ENCODE data around the gene SERPINE2. TPM values are rescaled to one million over a fixed set of nuclear protein-coding genes. Genes with fewer than 3 reads are reported as not detected.

Gene SERPINE2
- total and polyA plus RNA-seq, 7 donors, result 2.1 to 20.8 (median 2.7) TPM

- Histone ChIP-seq H3K27me3 (ENCODE audit: insufficient read depth in 3 of 3, low read length in 2 of 3) (no peaks in the 10 kb centered on the region), H3K36me3 (ENCODE audit: insufficient read depth in 1 of 2, low read depth in 1 of 2) (peaks cover 0 to 27% of the 10 kb centered on the region in 2 donors), H3K4me1 (peaks cover 52% of the 10 kb centered on the region), H3K27ac (no peak overlapping the region), H3K4me3 (peak overlapping the region; percentile 85), H3K9me3 (no peaks in the 10 kb centered on the region)
- intact Hi-C loops (cut with DNase I), result loop anchor here in 1 of 2 donors (5.0 kb wide), 1 partner anchor 628 kb away; the partner anchor contains the start of gene CUL3
- TF ChIP-seq, protein P1, sequence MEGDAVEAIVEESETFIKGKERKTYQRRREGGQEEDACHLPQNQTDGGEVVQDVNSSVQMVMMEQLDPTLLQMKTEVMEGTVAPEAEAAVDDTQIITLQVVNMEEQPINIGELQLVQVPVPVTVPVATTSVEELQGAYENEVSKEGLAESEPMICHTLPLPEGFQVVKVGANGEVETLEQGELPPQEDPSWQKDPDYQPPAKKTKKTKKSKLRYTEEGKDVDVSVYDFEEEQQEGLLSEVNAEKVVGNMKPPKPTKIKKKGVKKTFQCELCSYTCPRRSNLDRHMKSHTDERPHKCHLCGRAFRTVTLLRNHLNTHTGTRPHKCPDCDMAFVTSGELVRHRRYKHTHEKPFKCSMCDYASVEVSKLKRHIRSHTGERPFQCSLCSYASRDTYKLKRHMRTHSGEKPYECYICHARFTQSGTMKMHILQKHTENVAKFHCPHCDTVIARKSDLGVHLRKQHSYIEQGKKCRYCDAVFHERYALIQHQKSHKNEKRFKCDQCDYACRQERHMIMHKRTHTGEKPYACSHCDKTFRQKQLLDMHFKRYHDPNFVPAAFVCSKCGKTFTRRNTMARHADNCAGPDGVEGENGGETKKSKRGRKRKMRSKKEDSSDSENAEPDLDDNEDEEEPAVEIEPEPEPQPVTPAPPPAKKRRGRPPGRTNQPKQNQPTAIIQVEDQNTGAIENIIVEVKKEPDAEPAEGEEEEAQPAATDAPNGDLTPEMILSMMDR (IDR thresholded peaks at IDR 0.05), result no peak
- WGBS, 3 donors, result 23 to 35% (median 23%) methylated on average over 5 of the region's 5 CpGs
- ATAC-seq, result no peak
- no peak for DNase-seq
Observed at GRCh38 chr2:223959688-223960087, 79.4 kb downstream of the SERPINE2 start.

DNA sequence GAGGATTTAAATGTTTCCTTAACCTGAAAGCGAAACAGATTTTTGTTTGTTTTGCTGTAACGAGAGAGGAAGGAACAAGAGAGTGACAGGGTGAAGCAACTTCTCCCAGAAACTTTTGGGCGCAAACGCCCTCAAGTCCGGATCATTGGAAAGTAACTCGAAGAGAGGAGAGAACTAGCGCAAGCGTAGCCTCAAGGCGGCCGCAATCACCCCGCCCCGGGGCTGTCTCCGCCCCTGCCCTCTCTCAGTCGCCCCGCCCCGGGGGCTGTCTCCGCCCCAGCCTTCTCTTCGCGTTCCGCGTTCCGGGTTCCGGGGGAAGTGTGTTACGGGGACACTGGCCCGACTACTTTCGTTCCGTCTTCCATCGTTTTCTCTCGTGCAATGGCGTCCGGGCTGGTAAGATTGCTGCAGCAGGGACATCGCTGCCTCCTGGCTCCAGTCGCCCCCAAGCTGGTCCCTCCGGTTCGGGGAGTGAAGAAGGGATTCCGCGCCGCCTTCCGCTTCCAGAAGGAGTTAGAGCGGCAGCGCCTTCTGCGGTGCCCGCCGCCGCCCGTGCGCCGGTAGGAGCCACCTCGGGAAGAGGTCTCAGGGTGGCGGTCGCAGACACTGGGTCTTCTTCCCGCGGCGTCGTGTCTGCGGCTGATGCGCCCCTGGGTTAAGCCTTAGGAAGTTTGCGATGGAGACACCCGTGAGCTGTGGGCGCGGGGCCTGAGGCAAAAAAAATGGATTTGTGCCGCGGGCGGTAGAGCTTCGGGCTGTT is 81.8 kb downstream of the SERPINE2 start, which contains the start of gene MRPL44:
MRPL44 (plus strand) TSS at position 372 of the 760 bp plus-strand sequence; CDS start at position 382, 10 bp downstream.
- intact Hi-C loops (cut with DNase I), result loop anchor here in 1 of 2 donors (5.0 kb wide), 1 partner anchor 630 kb away; the partner anchor contains the start of gene CUL3
- 1% methylated on average over 65 of the region's 65 CpGs for WGBS, 3 donors
- H3K36me3 ChIP-seq (ENCODE audit: insufficient read depth in 1 of 2, low read depth in 1 of 2), result peaks cover 0 to 13% of the 10 kb centered on the region in 2 donors
- ATAC-seq, result peak; percentile 99 to 100 (median 99)
- peak within 1 kb of the TSS; percentile 85 for H3K4me3 ChIP-seq
- TF ChIP-seq, protein P1 (IDR thresholded peaks at IDR 0.05), result no peak
- H3K9me3 ChIP-seq, result no peaks in the 10 kb centered on the region
- H3K27ac ChIP-seq, result peak within 1 kb of the TSS; percentile 85
- H3K27me3 ChIP-seq (ENCODE audit: insufficient read depth in 3 of 3, low read length in 2 of 3), result no peaks in the 10 kb centered on the region
- H3K4me1 ChIP-seq, result peaks cover 45% of the 10 kb centered on the region
- peak; percentile 96 to 98 for DNase-seq

DNA sequence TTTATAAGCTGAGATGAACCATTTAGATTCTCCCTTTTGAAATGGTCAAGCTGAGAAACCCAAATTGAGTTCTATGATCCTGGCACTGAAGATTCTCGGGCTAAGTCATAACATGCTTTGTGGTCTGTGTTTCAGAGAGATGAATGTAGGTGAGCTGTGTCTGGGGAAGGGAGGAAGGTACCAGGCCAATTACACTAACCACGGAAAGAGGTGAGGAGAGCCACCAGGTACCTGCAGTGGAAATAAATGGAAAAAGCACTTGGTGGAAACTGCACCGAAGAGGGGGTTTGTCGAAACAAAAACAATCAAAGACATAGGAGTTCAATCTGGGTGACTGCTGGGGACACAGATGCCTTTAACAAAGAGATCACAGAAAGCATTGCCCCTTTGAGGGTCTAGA is 82.8 kb downstream of the SERPINE2 start:
- H3K27ac ChIP-seq, result peak overlapping the region; percentile 85
- H3K27me3 ChIP-seq (ENCODE audit: insufficient read depth in 3 of 3, low read length in 2 of 3), result no peaks in the 10 kb centered on the region
- no peak for ATAC-seq
- intact Hi-C loops (cut with DNase I), result loop anchor here in 1 of 2 donors (5.0 kb wide), 1 partner anchor 631 kb away; the partner anchor contains the start of gene CUL3
- TF ChIP-seq, protein P1 (IDR thresholded peaks at IDR 0.05), result no peak
- DNase-seq, result no peak
- H3K4me3 ChIP-seq, result peak overlapping the region; percentile 85
- H3K9me3 ChIP-seq, result no peaks in the 10 kb centered on the region
- peaks cover 0 to 10% of the 10 kb centered on the region in 2 donors for H3K36me3 ChIP-seq (ENCODE audit: insufficient read depth in 1 of 2, low read depth in 1 of 2)
- H3K4me1 ChIP-seq, result peaks cover 35% of the 10 kb centered on the region
- WGBS, 3 donors, result 87 to 94% (median 91%) methylated on average over 4 of the region's 4 CpGs

- no peaks in the 10 kb centered on the region for H3K27me3 ChIP-seq (ENCODE audit: insufficient read depth in 3 of 3, low read length in 2 of 3)
- ATAC-seq (no peak), DNase-seq (no peak)
- TF ChIP-seq, protein P1 (IDR thresholded peaks at IDR 0.05), result no peak
- H3K4me3 ChIP-seq, result no peak overlapping the region
- H3K36me3 ChIP-seq (ENCODE audit: insufficient read depth in 1 of 2, low read depth in 1 of 2), result no peaks in the 10 kb centered on the region
- no peak overlapping the region for H3K27ac ChIP-seq
- intact Hi-C loops (cut with DNase I), result no loop called here
- H3K9me3 ChIP-seq, result no peaks in the 10 kb centered on the region
- WGBS, 3 donors, result 80 to 84% (median 83%) methylated on average over 3 of the region's 3 CpGs
- peaks cover 21% of the 10 kb centered on the region for H3K4me1 ChIP-seq
Observed at GRCh38 chr2:223954401-223954800, 84.7 kb downstream of the SERPINE2 start.

Measured in psoas muscle (tissue), 8 donors.